ENCODE data around the gene ERBIN. TPM values are rescaled to one million over a fixed set of nuclear protein-coding genes. Genes with fewer than 3 reads are reported as not detected.
"Not testable (repeated sequence)": the region's sequence is repeated elsewhere in the genome, so short reads cannot be mapped to it uniquely, and the experiment has no call there.

Gene ERBIN
- total RNA-seq, 1 donor from 2014 or later = 95.0 TPM

DNA sequence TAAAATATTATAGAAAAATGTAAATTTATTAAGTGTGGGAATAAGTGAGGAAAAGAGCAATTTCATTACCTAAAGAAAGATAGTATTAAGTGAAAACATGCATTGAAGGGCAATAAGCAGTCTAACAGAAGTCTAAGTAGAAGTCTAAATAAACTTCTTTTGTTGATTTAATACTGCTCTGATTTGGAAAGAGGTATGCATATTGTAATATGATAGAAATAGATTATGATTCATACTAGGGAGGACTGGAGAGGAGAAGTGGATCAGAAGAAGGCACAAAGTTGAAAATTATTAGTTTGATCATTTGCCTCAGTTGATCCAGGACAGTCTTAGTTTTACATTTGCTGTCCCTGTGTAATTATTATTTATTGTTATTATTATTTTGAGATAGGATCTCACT, 6.6 kb upstream of the ERBIN start:
- DNase-seq = no peak

DNA sequence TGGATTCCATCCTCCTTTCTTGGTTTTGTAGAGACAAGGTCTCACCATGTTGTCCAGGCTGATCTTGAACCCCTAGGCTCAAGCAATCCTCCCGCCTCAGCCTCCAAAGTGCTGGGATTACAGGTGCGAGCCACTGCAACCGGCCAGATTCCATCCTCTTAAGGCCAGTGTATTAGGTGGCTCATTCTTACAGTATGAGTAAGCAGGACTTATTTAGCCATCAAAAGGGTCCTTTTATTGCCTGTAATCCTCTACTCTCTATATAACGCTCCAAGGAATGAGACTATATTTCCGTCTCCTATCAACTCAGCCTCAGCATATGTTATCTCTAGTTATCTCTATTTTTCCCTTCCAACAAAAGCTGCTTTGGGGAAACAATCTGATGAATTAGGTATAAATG, 3.0 kb upstream of the ERBIN start:
- no peak for DNase-seq

- no peak for DNase-seq
Measured at GRCh38 chr5:65924366-65925043, 1.9 kb upstream of the ERBIN start.

GRCh38 chr5:65925044-65925600, 1.3 kb upstream of the ERBIN start:
- DNase-seq = peak; percentile 77

DNA sequence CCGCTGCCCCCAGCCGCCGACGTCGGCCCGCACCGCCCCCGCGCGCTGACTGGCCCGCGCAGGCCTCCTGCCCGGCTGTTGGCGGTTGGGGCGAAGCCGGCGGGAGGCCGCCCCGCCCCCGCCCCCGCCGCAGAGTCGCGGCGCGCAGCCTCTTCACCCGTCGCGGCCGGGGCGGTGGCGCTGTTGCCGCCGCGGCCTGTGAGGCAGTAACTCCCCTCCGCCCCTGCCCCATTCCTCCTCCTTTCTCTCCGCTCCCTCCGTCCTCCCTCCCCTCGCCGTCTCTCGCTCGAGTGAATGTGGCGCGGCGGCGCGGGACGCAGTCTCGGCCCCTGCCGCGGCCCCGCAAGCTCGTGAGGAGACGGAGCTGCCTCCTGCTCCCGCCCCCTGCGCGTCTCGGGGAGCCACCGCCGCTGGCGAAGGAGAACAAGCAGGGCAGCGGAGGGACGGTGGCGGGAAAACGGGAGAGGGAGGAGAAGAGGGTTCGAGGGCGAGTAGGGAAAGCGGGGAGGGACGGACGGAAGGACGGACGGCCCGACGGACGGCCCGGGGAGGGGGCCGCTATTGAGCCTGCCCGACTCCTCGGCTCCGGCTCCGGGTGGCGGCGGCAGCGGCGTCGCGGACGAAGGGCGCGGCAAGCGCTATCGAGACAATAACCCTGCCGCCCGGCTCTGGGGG, 637 bp upstream of the ERBIN start:
- DNase-seq = peak; percentile 96

GRCh38 chr5:65926893-65927292, 518 bp downstream of the ERBIN start:
- peak; percentile 58 for DNase-seq

GRCh38 chr5:65927503-65928321, 1.3 kb downstream of the ERBIN start:
- DNase-seq = peak; percentile 69

- DNase-seq = peak; percentile 24
Measured at GRCh38 chr5:65928322-65928752, 2.0 kb downstream of the ERBIN start.

DNA sequence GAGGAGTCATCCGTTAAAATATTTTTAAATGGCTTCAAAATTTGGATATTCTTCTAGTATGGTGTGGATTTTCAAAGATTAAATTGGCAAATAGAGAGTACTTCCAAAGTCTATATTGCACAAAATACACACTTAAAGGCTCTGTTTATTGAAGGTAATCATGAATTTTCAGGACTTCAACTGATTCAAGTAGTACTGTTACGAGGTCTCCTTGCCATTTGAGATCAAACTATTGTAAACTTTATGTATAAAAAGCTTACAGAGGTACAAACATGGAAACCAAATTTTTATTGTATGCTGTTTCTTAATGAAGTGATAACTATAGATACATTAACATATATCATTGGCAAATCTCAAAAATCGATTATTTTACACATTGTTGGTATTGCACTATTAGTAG, 2.5 kb downstream of the ERBIN start:
- DNase-seq = no peak

DNA sequence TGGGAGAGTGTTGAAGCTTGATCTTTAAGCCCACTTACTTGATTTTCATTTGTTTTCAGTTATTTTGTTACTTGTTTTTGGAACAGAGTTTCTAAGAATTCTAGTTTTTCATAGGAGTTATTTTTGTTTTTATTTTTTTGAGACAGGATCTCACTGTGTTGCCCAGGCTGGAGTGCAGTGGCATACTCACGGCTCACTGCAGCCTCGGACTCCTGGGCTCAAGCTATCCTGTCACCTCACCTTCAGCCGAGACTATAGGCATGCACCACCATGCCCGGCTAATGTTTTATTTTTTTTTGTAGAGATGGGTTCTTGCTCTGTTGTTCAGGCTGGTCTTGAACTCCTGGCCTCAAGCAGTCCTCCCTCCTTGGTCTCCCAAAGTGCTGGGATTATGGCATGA, 6.3 kb downstream of the ERBIN start:
- no peak for DNase-seq

DNA sequence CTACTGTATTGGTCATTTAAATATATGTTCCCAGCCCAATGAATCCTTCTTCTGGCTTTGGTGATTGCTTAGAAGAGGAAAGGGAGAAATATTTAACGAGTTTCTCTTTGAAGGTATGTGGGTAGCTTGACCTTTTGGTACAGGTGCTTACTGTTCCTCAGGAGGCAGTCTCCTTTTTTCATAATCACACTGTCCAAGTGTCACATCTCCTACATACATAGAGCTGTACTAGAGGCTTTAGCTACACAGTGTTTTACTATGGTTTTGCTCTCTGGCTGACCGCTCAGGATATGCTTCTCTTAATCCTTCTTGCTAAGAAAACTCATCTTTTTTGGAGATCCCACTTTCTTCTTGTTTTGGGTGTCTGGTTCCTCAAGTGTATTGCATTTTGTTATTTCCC, 6.9 kb downstream of the ERBIN start:
- DNase-seq = no peak

DNA sequence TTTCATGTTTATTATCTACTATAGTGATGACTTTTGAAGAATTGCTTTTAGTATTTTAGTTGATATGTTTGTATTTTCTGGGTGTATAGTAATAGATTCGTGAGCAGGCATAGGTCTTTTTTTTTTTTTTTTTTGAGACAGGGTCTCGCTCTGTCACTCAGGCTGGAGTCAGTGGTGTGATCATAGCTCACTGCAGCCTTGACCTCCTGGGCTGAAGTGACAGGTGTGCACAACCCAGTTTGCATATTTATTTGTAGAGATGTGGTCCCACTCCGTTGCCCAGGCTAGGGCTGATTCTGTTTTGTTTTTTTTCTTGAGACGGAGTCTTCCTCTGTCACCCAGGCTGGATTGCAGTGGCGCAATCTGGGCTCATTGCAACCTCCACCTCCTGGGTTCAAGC, 11.9 kb downstream of the ERBIN start:
- DNase-seq = no peak

- no peak for DNase-seq
Measured at GRCh38 chr5:65943771-65944170, 17.4 kb downstream of the ERBIN start.

DNA sequence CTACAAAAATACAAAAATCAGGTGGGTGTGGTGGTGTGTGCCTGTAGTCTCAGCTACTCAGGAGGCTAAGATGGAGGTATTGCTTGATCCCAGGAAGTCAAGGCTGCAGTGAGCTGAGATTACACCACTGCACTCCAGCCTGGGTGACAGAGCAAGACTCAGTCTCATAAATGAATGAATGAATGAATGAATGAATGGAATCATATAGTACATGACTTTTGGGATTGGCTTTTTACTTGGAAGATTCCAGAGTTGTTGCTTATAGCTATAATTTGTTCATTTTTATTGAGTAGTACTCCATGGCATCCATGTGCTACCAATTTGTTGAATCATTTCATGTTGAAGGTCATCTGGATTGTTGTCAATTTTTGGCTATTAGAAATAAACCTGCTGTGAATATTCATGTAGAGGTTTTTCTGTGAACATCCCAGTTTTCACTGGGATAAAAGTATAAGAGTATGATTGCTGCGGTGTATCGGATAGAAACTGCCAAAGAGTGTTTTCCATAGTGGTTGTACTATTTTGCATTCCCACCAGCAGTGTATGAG, 19.9 kb downstream of the ERBIN start:
- no peak for DNase-seq

DNA sequence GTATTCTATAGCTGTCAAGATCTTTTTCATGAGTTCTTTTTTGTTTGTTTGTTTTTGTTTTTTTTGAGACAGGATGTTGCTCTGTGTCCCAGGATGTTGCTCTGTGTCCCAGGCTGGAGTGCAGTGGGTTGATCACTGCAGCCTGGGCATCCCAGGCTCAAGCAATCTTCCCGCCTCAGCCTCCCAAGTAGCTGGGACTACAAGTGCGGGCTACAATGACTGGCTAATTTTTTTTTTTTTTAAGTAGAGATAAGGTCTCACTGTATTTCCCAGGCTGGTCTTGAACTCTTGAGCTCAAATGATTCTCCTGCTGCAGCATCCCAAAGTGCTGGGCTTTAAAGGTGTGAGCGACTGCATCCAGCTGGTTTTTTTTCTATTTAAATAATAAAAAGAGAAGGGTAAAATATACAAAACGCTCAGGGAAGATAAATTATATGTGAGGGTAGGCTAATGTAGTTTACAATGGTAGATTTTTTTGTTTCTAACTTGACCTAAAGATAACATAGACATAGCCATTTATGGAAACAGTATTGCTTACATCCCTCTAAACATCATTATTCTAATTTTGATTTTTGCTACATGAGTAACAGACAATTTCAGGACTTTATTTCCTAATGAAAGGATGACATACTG, 21.9 kb downstream of the ERBIN start:
- no peak for DNase-seq

DNA sequence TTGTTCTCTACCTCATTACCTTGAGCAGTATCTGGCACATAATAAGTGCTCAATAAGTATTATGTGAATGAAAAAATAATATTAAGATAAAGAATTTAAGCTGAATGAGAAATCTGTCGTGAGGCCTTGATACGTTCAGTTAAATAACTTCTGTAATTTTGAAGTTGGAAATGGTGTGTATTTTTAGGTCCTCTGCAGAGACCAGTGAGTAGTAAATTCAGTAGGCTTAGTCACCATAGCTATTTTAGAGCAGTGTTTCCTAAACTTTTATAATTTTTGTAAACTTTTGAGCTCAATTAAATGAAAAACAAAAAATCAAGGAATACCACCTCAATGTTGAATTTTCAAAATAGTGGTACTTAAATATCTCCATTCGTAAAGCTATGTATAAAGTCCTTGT, 25.0 kb downstream of the ERBIN start:
- DNase-seq = no peak

DNA sequence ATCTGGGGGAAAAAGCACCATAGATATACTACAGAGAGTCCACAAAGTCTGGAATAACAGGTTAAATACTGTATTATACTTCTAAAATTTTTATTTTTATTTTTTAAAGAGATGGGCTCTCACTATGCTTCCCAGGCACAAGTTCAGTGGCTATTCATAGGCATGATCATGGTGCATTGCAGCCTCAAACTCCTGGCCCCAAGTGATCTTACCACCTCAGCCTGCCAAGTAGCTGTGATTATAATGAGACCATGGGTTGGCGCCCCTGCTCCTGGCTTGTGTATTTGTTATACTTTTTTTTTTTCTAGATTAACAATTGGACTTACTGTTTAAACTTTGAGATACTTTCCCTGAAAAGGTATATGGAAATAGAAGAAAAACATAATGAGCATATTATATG, 25.9 kb downstream of the ERBIN start:
- DNase-seq = no peak

GRCh38 chr5:65954200-65954599, 27.8 kb downstream of the ERBIN start:
- DNase-seq = no peak

- DNase-seq = no peak
Measured at GRCh38 chr5:65955746-65956145, 29.4 kb downstream of the ERBIN start.

GRCh38 chr5:65957703-65958102, 31.3 kb downstream of the ERBIN start:
- DNase-seq = not testable (repeated sequence)

DNA sequence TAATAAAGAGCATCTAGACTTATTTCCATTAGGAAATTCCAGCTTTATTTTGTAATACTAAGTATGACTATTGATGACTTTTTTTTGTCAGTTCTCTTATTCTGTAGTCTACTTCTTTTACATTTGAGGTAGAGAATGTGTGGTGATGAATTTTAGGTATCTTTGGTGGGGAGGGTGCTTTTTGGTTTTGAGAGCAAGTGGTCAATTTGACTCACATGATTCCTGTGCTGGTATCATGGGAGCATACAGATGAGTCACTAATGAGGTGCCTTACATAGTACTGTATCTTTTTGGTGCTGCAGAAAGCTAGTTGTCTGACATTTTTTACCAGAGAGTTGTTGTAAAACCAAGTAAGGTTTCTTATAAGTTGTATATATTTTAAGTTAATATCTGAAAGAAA, 35.3 kb downstream of the ERBIN start:
- DNase-seq = no peak
